Central memory CD4-positive, alpha-beta T cell (primary cell): ENCODE data around the gene ACOT6.
"Not testable (repeated sequence)": the region's sequence is repeated elsewhere in the genome, so short reads cannot be mapped to it uniquely, and the experiment has no call there.

Source experiments
- DNase-seq: peaks from one replicate; pipeline ENCODE4 v3.0.0; 2022

ACOT6 gene

DNA sequence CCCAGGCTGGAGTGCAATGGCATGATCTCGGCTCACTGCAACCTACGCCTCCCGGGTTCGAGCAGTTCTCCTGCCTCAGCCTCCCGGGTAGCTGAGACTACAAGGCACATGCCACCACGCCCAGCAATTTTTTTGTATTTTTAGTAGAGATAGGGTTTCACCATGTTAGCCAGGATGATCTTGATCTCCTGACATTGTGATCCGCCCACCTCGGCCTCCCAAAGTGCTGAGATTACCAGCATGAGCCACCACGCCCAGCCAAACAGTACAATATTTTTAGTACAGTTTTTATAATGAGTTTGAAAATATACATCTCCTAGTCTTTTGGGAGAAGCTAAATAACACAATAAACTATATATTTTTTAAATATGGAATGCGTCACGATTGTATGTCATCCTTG lies 46.9 kb downstream of the ACOT6 start:
- DNase-seq, result not testable (repeated sequence)

DNA sequence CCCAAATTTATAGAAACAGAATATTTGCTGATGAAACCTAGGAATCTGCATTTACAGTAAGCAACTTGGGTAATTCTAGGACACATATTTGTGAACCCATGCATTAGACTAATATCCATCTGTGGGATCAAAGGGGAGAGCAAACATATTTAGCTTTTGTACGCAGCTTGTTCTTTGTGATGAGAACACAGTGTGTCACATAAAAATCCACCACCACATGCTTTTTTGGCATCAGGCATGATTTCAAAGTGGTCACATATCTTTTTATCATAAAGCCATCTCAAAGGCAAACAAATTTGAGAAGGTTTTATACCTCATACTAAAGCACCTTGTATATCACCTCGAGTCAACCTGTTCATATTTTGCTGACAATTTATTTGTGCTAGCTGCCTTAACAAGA lies 48.2 kb downstream of the ACOT6 start:
- no peak for DNase-seq

DNA sequence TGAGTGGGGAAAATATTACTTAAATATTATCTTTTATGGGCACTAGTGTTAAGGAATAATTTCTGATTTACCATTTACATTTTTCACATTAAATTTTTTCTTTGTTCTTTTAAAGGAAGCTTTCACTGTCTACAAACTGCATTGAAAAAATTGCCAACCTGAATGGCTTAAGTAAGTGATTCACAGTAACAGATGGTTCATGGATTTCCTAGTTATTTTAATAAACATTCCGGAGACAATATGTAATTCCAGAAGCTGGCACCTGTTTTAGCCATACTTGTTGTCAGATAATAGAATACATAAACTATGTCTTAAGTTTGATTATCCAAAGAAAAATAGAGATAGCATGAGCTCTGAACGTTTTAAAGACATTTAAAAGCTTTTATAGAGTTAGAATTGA lies 49.6 kb downstream of the ACOT6 start:
- DNase-seq, result no peak

DNA sequence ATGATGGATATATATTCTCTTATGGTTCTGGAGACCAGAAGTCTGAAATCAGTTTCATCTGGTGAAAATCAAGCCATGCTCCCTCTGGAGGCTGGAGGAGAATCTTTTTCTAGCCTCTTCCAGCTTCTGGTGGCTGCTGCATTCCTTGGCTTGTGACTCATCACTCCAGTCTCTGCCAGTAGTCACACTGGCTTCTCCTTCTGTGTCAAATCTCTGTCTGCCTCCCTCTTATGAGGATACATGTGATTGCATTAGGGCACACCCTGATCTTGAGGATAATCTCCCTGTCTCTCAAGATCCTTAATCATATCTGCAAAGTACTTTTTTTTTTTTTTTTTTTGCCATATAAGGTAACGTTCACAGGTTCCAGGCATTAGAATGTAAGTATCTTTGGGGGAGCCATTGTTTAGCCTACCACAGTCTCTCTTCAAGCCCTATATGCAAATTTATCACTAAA lies 50.2 kb downstream of the ACOT6 start:
- DNase-seq, result no peak

DNA sequence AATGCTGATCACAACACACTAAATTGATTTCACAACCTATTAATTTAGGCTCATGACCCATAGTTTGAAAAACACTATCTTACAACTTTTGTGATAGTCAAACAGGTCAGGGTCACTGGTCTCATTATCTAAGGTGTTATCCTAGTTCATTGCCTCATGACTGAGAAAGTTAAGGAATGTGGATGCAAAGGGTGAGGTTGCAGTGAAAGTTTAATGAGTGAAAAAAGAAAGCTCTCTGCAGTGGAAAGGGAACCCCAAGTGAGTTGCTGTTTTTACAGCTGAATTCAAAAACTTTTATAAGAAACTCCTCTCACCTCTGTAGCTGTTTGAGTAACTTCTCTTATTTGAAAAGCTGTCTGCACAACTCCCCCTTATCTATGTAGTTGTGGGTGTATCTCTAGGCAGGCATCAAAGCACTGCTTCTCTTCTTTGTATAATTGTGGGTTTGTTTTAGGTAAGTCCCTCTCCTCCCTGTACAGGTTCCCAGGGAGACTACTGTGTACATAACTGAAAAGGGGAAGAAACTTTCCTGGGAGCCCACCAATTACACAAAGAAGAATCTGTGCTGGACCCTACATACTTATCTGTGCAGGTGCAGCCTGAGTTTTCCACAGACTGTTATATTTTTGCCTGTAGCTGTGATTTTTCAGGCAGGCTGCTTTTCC lies 51.4 kb downstream of the ACOT6 start:
- no peak for DNase-seq

DNA sequence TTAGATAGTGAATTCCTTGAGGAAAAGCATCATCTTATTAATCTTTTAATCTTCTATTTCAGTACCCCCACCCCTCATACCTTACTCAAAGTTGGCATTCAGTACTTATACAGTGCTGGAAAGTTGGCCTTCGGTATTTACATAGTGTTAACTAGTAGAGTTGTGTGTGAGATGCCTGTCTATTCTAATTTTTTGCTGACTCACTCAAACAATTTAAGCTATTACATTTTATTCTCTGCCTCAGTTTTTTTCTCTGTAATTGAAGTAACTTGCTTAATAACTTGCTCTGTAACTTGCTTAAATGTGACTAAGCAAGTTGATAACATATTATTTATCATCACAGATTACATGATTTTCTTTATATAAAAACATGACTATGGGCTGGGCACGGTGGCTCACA lies 52.8 kb downstream of the ACOT6 start:
- DNase-seq, result no peak

DNA sequence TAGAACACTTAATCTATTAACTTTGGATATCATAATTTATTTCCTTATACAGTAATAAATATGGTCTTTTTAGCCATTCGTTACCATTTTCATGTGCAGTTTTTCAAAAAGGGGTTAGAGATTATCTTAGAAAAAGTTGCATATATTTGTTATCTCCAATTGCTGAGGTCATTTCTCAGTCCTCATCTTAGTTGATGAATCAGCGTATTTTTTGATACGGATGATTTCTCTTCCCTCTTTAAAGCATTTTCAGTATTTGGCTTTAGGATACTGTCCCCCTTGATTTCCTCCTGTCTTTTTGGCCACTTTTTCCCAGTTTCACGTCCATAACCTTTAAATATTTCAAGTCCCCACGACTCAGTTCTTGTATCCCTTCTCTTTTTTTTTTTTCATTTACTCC lies 54.3 kb downstream of the ACOT6 start:
- DNase-seq, result no peak

DNA sequence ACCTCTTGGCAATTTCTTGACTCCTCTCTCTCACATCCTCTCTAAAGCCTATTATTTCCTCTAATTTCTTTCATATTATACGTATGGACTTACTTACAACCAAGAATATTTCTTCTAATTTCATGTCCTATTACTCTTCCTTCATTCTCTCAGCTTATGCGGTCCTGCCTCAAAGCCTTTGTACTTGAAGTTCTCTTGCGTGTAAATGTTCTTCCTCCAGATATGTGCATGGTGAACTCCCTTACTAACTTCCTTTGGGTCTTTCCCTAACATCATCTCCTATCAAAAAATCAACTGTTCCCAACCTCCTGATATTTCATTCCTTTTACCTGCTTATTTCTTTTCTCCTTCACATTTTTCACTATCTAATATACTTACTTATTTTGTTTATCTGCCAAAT lies 55.5 kb downstream of the ACOT6 start:
- no peak for DNase-seq
